Glutamatergic neuron (in vitro differentiated cells): ENCODE measurements around the gene ARID1B. TPM values are rescaled to one million over a fixed set of nuclear protein-coding genes. Genes with fewer than 3 reads are reported as not detected.

Experiments used
- DNase-seq: peaks from one replicate; pipeline ENCODE4 v3.0.0; 2022
- H3K27ac Mint-ChIP-seq: one replicate; pipeline ENCODE4 v1.8.0; 2020; ENCODE audit warnings: mild to moderate bottlenecking, mixed read lengths, inconsistent platforms; ENCODE audit not compliant: unreplicated experiment
- H3K27me3 Mint-ChIP-seq: one replicate; pipeline ENCODE4 v1.8.0; 2020; ENCODE audit warnings: mild to moderate bottlenecking, moderate library complexity, mixed read lengths, inconsistent platforms; ENCODE audit not compliant: unreplicated experiment
- H3K36me3 Mint-ChIP-seq: one replicate; pipeline ENCODE4 v1.8.0; 2020; ENCODE audit warnings: mild to moderate bottlenecking, mixed read lengths, inconsistent platforms; ENCODE audit not compliant: unreplicated experiment
- H3K4me1 Mint-ChIP-seq: one replicate; pipeline ENCODE4 v1.8.0; 2020; ENCODE audit warnings: mild to moderate bottlenecking, low read depth, mixed read lengths, inconsistent platforms; ENCODE audit not compliant: unreplicated experiment
- H3K4me3 Mint-ChIP-seq: one replicate; pipeline ENCODE4 v1.8.0; 2020; ENCODE audit warnings: mild to moderate bottlenecking, mixed read lengths, inconsistent platforms; ENCODE audit not compliant: unreplicated experiment
- H3K9me3 Mint-ChIP-seq: one replicate; pipeline ENCODE4 v1.8.0; 2020; ENCODE audit warnings: mild to moderate bottlenecking, moderate library complexity, mixed read lengths, inconsistent platforms; ENCODE audit not compliant: unreplicated experiment
- CTCF ChIP-seq: fragments of 200-600 bp; sonication (generic); IDR thresholded peaks from one replicate; pipeline ENCODE4 v1.5.0; 2021; ENCODE audit not compliant: partially characterized antibody, unreplicated experiment
- total RNA-seq: library from RNA; stranded (reverse); fragmentation: NEBNext Ultra II Directional; extraction: Animal tissue kit (Norgen Biotek cat#: 25700); gene quantifications from one replicate; pipeline ENCODE4 v1.2.1, GENCODE V29; 2021; ENCODE audit not compliant: unreplicated experiment

The ARID1B gene
- total RNA-seq, 1 donor from 2014 or later: 202 TPM

GRCh38 chr6:156976216-156977127, 199.3 kb downstream of the ARID1B start:
- DNase-seq: no peak
- no peak for TF ChIP-seq CTCF
- Mint-ChIP-seq H3K27ac (peak overlapping the region; percentile 88), H3K9me3 (peaks cover 9% of the 10 kb centered on the region), H3K27me3 (peaks cover 10% of the 10 kb centered on the region), H3K36me3 (no peaks in the 10 kb centered on the region), H3K4me3 (peak overlapping the region; percentile 82), H3K4me1 (peaks cover 61% of the 10 kb centered on the region)

- Mint-ChIP-seq H3K4me3 (peak overlapping the region; percentile 55), H3K9me3 (peaks cover 14% of the 10 kb centered on the region), H3K27me3 (peaks cover 10% of the 10 kb centered on the region), H3K36me3 (no peaks in the 10 kb centered on the region), H3K4me1 (peaks cover 68% of the 10 kb centered on the region), H3K27ac (peak overlapping the region; percentile 88)
- no peak for DNase-seq
- TF ChIP-seq CTCF: no peak
Observed at GRCh38 chr6:156977527-156978291, 200.5 kb downstream of the ARID1B start.

GRCh38 chr6:156978948-156979347, 201.8 kb downstream of the ARID1B start:
- TF ChIP-seq CTCF: no peak
- H3K4me1 Mint-ChIP-seq: peaks cover 65% of the 10 kb centered on the region
- H3K9me3 Mint-ChIP-seq: peaks cover 19% of the 10 kb centered on the region
- H3K27ac Mint-ChIP-seq: no peak overlapping the region
- no peak for DNase-seq
- peaks cover 10% of the 10 kb centered on the region for H3K27me3 Mint-ChIP-seq
- H3K36me3 Mint-ChIP-seq: no peaks in the 10 kb centered on the region
- H3K4me3 Mint-ChIP-seq: no peak overlapping the region

- H3K27me3 Mint-ChIP-seq: peaks cover 10% of the 10 kb centered on the region
- H3K9me3 Mint-ChIP-seq: peaks cover 19% of the 10 kb centered on the region
- peak overlapping the region; percentile 3 for H3K4me3 Mint-ChIP-seq
- H3K27ac Mint-ChIP-seq: no peak overlapping the region
- TF ChIP-seq CTCF: no peak
- H3K36me3 Mint-ChIP-seq: no peaks in the 10 kb centered on the region
- peaks cover 57% of the 10 kb centered on the region for H3K4me1 Mint-ChIP-seq
- DNase-seq: peak; percentile 68
Observed at GRCh38 chr6:156980515-156980914, 203.3 kb downstream of the ARID1B start.

GRCh38 chr6:156980948-156981347, 203.8 kb downstream of the ARID1B start:
- no peak for DNase-seq
- Mint-ChIP-seq H3K4me1 (peaks cover 53% of the 10 kb centered on the region), H3K36me3 (no peaks in the 10 kb centered on the region), H3K27ac (peak overlapping the region; percentile 14), H3K4me3 (peak overlapping the region; percentile 3), H3K9me3 (peaks cover 14% of the 10 kb centered on the region), H3K27me3 (peaks cover 6% of the 10 kb centered on the region)
- no peak for TF ChIP-seq CTCF
